ENCODE results near the gene TRDMT1.

TRDMT1 gene

DNA sequence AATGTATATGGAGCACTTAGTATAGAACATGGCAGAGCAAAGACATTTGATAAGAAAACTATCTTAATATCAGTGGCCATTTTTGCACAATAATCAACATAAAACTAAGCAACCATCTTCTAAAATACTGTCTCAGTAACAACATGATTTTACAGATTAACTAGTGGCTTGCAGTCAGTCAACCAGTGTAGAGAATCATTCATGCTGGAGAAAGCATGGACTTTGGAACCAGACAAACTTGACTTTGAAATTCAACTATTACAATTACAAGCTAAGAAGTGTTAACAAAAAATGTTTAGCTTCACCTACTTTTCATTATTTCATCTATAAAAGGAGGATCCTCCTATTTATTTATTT, 99.6 kb downstream of the TRDMT1 start:
- Histone ChIP-seq H3K9ac (ENCODE audit: low read length in 2 of 2) (no peak overlapping the region), H3K4me1 (ENCODE audit: control insufficient read depth, insufficient read depth, low read length) (no peaks in the 10 kb centered on the region), H3K27ac (ENCODE audit: low read length) (no peak overlapping the region), H3K27me3 (ENCODE audit: control insufficient read depth in 1 of 2, insufficient read depth in 2 of 2, low read length in 2 of 2) (no peaks in the 10 kb centered on the region), H3K4me3 (ENCODE audit: low read length in 2 of 2) (no peak overlapping the region), H3K36me3 (ENCODE audit: control insufficient read depth in 2 of 2, insufficient read depth in 2 of 2, low read length in 2 of 2) (no peaks in the 10 kb centered on the region), H3K9me3 (ENCODE audit: control insufficient read depth in 2 of 2, low read length in 2 of 2) (no peaks in the 10 kb centered on the region)

DNA sequence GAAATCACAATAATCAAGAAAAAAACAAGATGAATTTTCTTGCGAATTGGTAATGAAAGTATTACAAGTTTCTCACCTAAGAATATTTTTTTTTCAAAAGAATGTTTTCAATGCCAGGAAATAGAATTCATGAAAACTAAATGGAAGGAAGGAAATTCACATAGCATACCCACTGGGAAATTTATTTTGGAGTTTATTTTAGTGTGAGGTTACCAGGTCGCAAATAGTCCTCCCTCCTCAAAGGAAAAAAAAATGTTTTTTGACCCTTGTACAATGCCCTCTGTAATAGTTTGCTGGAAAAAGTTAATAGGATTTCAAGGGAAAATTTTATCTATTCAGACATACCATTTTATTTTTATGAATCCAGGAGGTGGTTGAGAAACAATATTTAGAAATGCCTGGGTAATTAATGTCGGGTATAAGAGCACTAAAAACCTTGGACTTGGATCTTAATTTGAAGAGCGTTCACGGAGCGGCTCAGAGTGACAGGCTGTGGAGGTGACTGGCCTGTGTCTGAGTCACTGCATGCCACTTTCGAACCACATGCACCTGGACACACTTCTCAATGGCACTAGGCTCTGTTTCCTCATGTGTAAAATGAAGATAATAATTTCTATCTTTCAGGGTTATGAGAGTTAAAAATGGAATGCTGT, 100.1 kb downstream of the TRDMT1 start:
- Histone ChIP-seq H3K36me3 (ENCODE audit: control insufficient read depth in 2 of 2, insufficient read depth in 2 of 2, low read length in 2 of 2) (no peaks in the 10 kb centered on the region), H3K4me3 (ENCODE audit: low read length in 2 of 2) (no peak overlapping the region), H3K4me1 (ENCODE audit: control insufficient read depth, insufficient read depth, low read length) (no peaks in the 10 kb centered on the region), H3K27ac (ENCODE audit: low read length) (no peak overlapping the region), H3K27me3 (ENCODE audit: control insufficient read depth in 1 of 2, insufficient read depth in 2 of 2, low read length in 2 of 2) (no peaks in the 10 kb centered on the region), H3K9ac (ENCODE audit: low read length in 2 of 2) (no peak overlapping the region), H3K9me3 (ENCODE audit: control insufficient read depth in 2 of 2, low read length in 2 of 2) (no peaks in the 10 kb centered on the region)

DNA sequence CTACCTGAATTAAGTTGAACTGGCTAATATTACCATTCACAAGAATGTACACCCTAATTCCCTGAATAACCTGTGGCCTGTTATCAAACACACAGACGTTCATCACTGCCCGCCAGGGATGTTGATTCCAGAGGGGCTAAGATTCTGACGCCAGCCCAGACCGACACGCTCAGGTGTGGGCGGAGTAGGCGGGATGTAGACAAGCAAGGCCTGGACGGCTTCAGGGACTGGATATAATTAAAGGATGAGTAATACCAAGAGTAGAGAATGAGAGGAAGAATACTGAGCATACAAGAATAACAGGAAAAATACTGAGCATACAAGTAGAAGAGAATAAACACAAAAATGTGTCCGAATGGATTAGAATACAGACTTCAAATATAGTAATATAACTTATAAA, 100.9 kb downstream of the TRDMT1 start:
- Histone ChIP-seq H3K4me1 (ENCODE audit: control insufficient read depth, insufficient read depth, low read length) (no peaks in the 10 kb centered on the region), H3K9ac (ENCODE audit: low read length in 2 of 2) (no peak overlapping the region), H3K27ac (ENCODE audit: low read length) (no peak overlapping the region)

DNA sequence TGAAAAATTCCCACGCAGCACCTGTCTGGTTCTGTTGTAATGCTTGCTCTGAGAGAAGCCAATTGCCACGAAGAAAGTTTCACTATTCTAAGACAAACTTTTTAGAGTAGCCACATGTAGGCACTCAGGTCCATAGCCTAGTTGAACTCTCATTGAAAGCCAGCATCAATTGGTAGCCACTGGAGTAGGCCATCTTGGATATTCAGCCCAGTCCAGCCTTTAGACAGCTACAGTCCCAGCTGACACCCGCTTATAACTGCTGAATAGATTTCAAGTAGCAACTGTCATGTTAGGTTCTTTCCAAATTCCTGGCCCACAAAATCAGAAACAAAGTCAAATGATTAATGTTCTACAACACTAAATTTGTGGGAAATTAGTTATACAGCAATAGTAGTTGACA, 103.5 kb downstream of the TRDMT1 start:
- Histone ChIP-seq H3K27me3 (ENCODE audit: control insufficient read depth in 1 of 2, insufficient read depth in 2 of 2, low read length in 2 of 2) (no peaks in the 10 kb centered on the region), H3K27ac (ENCODE audit: low read length) (no peak overlapping the region), H3K4me3 (ENCODE audit: low read length in 2 of 2) (no peak overlapping the region), H3K9me3 (ENCODE audit: control insufficient read depth in 2 of 2, low read length in 2 of 2) (no peaks in the 10 kb centered on the region), H3K36me3 (ENCODE audit: control insufficient read depth in 2 of 2, insufficient read depth in 2 of 2, low read length in 2 of 2) (no peaks in the 10 kb centered on the region), H3K9ac (ENCODE audit: low read length in 2 of 2) (no peak overlapping the region), H3K4me1 (ENCODE audit: control insufficient read depth, insufficient read depth, low read length) (no peaks in the 10 kb centered on the region)

More for the DNA sequence above, 100.9 kb downstream of the TRDMT1 start:
- Histone ChIP-seq H3K4me3 (ENCODE audit: low read length in 2 of 2) (no peak overlapping the region), H3K27me3 (ENCODE audit: control insufficient read depth in 1 of 2, insufficient read depth in 2 of 2, low read length in 2 of 2) (no peaks in the 10 kb centered on the region), H3K9me3 (ENCODE audit: control insufficient read depth in 2 of 2, low read length in 2 of 2) (no peaks in the 10 kb centered on the region), H3K36me3 (ENCODE audit: control insufficient read depth in 2 of 2, insufficient read depth in 2 of 2, low read length in 2 of 2) (no peaks in the 10 kb centered on the region)
